PC-3 (cell line): ENCODE data around the gene SPRY4.

Experiments
- EZH2 ChIP-seq: fragments of 300-600 bp; sonication (generic); IDR thresholded peaks from one replicate; pipeline ENCODE4 v1.6.1; 2017; ENCODE audit warnings: antibody characterized with exemption, mild to moderate bottlenecking, low read length; ENCODE audit not compliant: unreplicated experiment
- EZH2phosphoT487 ChIP-seq: fragments of 300-600 bp; sonication (generic); IDR thresholded peaks from 2 replicates; pipeline ENCODE4 v1.6.1; 2018; ENCODE audit warnings: mild to moderate bottlenecking, antibody characterized with exemption, low read length, borderline replicate concordance
- TF ChIP-seq, protein P1 (sequence below): fragments of 300-600 bp; sonication (generic); conservative IDR thresholded peaks from 2 replicates; pipeline ENCODE4 v1.5.1; 2017; ENCODE audit warnings: antibody characterized with exemption, low read depth, mild to moderate bottlenecking, low read length

DNA sequence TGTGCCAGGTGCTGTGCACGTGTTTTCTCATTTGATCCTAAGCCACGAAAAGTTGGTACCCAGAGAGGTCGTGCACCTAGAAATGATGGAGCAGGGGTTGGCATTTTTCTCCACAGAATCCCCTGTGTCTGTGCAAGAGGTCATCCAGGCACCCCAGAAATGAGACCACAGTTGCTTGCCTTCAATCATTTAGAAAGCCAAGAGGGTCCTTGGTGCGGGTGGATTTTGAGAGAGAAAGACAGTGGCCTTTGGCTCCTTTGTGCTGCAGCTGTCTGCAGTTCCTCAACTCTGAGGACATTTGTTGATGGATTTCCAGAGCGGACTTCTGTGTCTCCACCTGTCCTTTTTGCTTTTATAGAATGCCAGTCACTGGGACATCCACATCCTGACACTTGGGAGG, 33.8 kb upstream of the SPRY4 start:
- TF ChIP-seq, protein P1, sequence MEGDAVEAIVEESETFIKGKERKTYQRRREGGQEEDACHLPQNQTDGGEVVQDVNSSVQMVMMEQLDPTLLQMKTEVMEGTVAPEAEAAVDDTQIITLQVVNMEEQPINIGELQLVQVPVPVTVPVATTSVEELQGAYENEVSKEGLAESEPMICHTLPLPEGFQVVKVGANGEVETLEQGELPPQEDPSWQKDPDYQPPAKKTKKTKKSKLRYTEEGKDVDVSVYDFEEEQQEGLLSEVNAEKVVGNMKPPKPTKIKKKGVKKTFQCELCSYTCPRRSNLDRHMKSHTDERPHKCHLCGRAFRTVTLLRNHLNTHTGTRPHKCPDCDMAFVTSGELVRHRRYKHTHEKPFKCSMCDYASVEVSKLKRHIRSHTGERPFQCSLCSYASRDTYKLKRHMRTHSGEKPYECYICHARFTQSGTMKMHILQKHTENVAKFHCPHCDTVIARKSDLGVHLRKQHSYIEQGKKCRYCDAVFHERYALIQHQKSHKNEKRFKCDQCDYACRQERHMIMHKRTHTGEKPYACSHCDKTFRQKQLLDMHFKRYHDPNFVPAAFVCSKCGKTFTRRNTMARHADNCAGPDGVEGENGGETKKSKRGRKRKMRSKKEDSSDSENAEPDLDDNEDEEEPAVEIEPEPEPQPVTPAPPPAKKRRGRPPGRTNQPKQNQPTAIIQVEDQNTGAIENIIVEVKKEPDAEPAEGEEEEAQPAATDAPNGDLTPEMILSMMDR: no peak
- TF ChIP-seq EZH2: no peak
- no peak for TF ChIP-seq EZH2phosphoT487
